Stimulated activated naive CD4-positive, alpha-beta T cell treated with Interleukin-2 at 50 U/mL for 16 hours (primary cell): ENCODE results near the gene CAMK2B.

ENCODE experiments used
- DNase-seq: peaks from one replicate; lab custom pipeline; 2025; lab: John Stamatoyannopoulos, UW

CAMK2B gene

DNA sequence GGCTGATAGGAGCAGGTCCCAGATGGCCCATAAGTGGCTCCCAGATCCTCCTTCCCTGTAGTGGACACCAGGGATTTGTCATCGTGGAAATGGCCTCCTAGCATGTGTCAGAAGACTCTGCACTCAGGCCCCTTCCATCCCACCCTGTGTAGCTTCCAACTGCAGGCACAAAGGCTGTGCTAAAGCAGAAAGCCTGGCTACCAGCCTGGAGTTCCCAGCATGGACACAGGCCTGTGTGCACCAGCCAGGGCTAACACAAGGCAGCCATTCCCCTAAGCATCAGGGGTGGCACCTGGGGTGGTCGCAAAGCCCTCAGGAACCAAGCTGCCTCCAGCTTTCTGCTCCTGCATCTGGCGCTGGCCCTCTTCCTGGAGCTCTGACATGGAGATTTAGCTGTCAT is 4.5 kb upstream of the CAMK2B start:
- no peak for DNase-seq

DNA sequence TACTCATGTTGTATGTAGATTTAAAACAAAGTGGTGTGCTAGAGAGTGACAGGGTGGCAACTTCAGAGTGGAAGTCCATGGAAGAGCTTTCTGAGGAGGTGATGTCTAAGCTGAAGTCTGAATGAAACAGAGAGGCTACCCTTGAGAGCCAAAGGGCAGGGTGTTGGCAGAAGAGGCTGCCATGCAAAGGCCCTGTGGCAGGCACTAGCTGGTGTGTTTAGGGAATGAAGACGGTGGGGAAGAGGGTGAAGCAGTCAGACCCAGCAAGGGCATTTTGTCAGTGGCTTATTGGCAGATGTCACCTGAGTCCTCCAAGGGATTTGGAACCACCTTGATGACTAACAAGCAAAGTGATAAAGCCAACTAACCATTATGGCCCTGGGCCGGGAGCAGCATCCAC is 3.7 kb upstream of the CAMK2B start:
- DNase-seq: no peak

DNA sequence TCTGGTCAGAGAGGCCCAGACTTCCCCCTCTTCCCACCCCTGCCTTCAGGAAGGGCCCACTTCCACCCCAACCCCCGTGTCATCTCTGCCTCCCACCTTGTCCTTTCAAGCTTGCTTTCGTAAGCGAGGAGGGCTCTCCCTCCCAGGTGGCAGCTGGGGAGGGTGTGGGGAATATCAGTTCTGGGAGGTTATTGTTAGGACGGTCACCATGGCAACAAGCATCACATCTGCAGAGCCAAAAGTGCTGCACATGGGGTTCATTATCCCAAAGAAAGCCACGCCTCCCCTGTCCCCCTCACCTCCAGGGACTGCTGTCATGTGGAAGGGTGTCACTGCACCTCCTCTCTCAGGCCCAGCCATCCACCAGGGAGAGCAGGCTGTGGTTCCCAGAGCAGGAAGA is 2.6 kb upstream of the CAMK2B start:
- DNase-seq: no peak

DNA sequence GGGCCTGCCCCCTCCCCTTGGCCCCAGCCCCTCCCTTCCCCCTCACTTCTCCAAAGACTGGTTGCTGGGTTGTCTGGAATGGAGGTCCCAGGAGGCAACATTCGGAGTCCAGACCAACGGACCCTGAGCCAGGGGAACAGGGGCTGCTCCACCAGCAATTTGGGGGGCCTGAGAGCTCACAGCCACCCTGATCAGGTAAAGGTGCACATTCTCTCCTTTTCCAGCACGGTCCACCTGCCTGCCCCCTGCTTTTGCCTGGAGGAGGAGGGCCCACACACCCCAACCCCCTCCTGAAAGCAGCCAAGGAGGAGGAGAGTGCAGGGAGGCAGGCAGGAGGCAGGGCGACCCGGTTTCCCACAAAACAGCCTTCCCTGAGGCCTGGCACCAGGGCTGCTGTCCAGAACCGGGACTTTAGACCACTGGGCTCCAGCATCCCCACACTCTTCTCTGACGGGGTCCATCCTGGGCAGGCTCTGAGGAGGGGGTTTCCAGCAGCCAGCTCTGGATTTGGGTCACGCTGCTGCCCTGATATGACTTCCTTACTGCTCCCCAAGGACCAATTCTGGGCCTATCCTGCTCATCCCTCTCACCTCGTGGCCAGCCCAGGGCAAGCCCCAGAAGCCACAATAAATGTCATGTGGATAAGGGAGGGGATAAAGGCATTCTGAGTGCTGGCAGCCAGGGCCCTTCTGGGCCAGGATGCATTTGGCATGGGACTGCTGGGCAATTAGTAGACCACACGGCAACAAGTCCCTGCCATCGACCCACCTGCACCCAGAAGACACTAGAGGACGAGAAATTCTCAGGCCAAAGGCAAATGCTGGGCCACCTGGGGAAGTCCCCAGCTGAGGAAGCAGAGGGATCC is 1.1 kb upstream of the CAMK2B start:
- DNase-seq: no peak

DNA sequence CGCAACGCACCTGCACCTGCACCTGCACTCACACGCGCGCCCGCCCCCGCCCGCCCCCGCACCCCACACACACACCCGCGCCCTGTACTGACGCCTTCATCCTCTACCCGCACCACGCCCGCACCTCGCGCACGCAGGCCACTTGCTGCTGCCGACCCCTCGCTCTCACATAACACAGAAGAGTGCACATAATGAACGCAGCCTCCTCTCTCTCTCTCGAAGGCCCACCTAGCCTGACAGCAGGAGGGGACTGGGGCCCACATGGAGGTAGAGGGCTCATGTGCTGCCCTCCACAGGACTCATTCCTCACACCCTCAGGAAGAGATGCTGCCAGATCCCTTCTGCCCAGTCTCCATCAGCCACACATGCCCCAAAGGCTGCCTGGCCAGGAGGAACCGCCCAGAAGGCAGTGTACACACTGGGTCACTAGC is 432 bp upstream of the CAMK2B start:
- no peak for DNase-seq

DNA sequence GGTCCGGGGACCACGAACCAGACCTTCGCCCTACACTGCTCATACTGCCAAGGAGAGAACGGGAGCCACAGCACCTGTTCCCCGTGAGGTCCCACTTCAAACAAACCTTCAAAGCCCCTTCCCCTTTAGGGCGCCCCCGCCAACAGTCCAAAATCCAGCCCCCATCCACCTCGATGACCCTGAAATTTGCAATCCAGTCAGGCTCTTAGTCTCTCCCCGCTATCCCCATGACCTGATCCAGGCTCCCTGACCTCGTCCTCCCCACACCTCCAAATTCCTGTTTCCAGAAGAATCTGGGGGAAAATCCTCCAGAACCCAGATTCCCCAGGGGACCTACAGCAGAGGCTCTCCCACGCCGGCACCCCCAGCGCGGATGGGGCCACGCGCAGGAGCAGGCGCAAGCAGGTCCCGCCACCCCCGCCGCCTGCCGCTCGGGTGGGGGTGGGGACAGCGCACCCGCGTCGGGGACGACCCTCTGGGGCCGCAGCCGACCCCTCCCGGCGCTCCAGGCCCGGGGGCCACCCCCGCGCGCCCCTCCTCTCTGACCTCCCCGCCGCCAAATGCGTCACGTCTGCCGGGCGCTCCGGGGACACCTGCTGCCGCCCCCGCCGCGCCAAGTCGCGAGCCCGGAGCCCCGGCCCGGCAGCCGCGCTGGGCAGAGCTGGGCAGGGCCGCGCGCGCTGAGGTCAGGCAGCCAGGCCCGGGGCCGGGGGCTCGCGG is 753 bp downstream of the CAMK2B start:
- no peak for DNase-seq

DNA sequence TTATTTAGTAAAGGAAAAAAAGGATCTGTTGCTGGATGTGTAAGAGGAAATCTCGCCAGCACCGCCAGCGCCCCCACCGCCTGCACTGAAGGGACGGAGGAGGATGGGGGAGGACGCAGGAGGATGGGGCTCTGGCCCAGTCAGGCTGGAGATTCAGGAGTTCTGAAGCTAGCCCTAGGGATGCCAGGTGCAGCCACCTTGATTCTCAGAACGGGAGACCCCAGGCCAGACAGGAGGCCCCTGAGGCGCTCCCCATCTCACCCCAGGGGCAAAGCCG is 1.3 kb downstream of the CAMK2B start:
- no peak for DNase-seq

DNA sequence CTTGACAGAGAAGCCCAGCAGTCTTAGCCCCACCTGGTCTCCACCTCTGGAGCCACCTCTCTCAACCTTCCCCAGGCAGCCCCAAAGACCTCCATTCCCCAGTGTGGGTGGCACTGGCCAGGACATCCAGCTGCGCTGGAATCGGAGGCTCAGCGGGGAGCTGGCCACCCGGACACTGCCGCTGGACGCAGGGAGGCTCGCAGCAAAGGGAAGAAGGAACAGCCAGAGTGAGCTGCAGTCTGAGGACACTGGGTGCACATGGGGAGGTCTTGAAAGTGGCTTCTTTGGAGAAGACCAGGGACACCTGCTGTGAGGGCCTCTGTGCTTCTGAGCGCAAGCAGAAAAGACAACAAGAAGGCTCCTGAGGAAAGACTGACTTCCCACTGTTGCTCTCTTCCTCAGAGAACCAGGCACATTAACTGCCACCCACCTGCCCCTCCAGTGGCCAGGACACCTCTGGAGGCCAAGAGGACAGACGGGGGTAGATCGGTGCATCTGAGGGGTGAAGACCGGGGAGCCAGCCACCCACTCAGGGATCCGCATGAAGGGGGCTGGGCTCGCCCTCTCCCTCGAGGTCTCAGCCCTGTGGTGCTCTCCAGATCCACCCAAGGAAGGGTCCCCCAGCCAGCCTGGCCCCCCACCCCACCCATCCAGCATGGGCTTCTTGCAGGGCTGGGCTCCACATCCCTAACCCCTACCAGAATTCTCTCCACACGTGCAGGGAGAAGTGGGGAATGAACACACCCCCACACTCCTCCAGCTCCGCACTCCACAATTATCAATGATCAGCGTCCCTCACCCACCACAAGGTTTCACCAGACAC is 1.8 kb downstream of the CAMK2B start:
- no peak for DNase-seq

DNA sequence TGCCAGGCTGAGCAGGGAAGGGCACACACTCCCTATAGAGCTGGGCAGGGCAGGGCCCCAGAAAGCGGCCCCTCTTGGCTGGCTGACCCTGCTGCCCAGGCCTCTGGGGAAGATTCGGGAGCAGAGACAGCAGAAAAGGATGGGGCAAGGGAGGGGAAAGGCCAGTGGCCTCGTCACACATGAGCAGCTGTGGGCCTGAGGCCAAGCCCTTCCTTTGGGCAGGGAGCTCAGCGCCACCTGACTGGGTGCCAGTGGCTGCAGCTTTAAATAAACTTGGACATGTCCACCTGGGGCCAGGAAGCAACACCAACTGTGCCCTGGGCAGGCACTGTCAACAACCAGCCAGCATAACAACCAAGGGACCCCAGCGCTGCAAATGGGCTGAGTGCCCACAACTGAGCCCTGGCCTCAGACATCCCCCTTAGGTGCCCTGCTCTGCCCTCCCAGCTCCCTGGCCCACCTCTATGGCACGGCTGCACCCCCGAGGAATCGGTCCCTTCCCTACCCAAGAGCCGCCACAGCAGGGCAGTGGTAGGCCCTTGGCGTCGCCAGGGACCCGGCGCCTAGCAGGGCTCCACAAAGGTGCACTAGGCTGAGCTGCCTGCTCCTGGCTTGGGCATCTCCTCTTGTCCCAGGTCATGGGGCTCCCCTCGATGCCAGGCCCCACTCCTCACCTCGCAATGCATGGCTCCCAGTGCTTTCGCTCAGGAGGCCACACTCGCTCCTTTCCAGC is 2.6 kb downstream of the CAMK2B start:
- no peak for DNase-seq

DNA sequence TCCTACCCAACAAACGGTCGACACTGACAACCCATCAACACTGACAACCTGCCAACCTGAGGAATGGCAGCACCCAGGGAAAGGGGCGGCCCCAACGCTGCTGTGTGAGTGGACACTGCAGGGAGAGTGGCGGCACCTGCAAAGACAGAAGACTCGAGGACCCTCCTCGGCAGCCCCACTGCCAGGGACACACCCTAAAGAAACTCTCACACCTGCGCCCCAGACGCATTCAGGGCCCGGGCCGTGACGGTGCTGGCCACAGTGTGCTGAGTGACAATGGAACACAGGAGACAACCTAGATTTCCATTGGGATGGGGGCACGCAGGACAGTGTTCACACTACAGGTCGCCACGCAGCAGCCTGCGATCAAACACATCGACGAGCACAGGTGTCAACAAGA is 3.6 kb downstream of the CAMK2B start:
- DNase-seq: no peak

DNA sequence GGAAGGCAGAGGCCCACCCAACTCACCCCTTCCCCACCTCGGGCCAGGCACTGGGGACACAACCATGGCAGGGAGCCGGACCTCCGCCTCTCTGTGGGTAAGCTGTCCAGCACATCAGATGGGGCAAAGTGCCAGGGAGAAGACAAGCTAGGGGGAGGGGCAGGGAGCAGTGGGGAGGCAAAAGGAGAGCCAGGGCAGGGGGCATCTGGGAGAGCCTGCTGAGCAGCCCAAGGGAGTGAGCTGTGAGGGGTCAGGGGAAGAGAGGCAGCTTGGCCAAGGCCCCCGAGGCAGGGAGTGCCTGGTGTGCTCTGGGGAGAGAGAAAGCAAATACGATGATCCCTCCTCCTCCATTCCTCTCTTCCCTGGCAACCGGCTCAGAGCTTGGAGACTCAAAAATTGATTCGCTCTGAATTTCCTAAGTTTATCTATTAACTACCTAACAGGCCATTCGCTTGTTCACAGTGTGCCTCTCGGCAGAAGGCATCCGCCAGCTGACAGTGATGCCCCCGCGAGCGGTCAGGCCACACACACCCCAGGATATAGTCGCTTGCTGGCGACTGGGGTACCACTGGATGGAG is 4.5 kb downstream of the CAMK2B start:
- DNase-seq: no peak

DNA sequence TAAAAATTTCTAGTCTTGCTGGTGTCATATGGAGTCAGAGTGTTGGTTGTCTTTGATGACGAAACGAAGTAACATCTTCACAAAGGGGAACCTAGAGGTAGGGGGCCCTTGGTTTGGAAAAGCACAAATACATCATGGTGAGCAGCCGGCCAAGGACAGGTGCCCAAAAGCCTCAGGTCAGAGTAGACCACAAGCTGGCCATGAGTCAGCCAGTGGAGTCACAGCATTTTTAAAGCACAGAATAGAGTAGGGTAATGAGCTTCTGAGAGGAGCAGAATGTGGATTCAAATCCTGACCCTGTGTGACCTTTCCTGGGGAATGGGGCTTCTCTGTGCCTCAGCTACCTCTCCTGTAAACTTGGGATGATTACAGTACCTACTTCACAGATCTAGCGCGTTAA is 5.3 kb downstream of the CAMK2B start:
- no peak for DNase-seq

DNA sequence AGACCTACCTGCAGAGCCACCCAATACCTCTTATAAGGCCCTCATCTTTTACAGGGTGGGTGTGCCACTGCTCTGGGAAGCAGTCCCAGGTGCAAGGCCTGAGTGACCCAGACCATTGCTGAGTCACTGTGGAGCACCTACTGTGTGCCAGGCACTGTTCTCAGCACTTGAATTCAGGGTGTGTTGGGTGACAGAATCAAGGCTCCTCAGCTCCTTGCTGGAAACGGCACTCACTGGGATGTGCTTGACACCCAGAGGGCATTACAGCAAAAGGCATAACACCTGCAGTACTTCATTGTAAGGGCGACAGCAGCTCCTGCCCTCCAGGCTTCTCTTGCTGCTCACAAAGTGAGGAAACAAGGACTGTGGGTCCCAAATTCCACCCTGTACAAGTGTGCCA is 7.1 kb downstream of the CAMK2B start:
- no peak for DNase-seq

DNA sequence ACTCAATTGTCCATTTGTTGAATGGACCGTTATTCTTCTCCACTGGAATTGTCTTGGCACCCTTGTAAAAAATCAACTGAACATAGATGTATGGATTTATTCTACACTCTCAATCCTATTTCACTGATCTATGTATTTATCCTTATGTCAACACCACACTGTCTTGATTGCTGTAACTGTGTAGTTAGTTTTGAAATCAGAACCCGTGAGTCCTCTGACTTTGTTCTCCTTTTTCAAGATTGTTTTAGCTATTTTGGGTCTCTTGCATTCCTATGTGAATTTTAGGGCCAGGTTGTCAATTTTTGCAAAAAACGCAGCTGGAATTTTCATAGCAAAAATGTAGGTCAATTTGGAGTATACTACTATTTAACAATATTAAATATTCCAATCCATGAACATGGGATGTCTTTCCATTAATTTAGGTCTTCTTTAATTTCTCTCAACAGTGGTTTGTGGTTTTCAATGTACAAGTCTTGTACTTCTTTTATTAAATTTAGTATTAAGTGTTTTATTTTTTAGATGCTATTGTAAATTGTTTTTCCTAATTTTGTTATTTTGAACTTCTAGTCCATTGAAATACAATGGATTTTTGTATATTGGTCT is 10.0 kb downstream of the CAMK2B start:
- DNase-seq: no peak

DNA sequence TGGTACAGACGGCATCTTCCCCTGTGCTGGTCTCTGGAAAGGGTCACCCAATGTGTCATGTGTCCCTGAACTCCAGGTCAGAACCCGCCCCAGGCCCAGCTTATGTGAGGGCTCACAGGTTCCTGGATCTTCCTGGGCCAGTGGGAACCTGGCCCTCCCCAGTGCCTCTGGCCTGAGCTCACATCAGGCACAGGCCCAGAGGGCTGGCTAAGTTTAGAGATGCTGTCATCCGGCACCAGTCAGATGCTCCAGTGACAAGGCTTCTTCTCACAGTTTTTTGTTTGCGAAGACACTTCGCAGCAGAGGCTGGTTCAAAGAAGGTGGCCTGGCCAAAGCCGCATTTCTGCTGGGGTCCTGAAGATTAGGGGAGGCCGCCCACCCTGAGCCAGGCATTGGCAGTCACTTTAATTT is 11.8 kb downstream of the CAMK2B start:
- DNase-seq: no peak

DNA sequence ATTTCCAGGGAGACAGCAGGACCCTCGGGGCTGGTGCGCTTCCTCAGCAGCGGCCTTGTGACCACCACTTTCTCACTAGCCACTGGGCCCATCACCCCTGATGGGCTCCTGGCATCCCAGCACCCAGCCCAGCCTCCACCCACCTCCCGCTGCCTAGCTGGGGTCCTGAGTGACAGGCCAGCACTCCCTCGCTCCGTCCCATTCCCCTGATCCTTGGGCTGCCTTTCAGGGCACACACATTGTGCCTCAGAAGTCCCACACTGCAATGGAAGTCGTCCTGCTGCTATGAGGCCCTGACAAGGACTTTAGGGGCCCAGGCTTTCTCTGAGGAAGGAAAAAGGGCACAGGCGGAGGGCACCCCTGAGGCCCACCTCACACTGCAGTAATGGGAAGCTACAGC is 12.4 kb downstream of the CAMK2B start:
- DNase-seq: no peak

DNA sequence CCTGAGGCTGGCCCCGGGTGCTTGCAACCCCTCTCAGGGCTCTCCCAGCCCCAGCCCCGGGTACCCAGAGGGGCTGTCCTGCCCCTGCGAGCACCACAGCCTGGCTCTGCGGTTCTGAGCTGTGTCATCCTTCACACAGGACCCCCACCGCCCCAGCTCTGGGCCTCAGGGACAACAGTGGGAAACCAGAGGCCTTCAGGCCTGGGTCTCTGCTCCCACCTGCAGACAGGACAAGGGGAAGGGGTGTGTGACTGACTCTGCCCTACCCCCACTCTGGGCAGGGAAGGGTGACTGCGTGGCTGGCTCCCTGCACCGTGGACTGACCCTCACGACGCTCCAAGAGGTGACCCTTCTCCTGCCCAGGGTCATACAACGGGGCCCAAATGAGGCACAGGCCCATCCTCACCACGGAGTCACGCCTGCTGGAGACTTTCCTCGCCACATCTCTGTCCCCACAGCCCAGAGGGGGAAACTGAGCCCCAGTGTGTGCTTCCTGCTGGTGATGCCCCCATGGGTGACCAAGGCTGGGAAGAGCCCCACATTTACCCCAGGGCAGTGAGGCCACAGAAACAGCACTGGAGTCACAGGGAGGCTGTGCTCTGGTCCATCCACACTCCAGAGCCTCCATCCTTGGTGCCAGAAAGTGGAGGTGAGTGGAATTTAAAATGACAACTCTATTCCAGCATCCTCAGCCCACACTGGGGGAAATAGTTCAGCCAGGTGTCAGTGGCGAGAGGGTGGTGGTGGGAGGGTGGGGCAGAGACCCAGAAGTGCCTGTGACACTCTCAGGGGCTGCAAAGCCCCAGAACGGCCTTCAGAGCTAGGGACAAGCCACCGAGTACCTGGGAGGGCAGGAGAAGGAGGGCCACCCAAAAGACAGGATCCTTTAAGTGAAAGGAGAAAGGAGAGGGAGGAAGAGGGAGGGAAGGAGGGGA is 13.6 kb downstream of the CAMK2B start:
- DNase-seq: no peak

DNA sequence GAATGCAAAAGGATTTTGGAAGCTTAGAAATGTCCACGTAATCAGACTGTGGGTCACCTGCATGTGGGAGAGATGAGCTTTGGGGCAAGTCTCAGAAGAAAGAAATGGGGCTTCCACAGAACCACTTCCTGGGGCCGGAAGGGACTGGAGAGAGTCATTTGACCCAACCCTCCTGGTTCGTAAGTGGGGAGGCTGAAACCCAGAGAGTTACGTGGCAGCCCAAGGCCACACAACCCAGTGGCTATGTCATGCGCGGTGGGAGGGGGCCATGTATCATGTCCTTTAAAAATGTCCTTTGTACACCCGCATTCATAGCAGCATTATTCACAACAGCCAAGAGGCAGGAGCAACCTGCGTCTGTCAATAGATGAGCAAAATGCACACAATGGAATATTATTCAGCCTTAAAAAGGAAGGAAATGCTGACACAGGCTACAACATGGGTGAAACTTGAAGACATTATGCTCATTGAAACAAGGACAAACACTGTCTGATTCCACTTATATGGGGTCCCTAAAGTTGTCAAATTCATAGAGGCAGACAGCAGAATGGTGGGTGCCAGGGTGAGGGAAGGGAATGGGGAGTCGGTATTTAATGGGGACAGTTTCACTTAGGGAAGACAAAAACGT is 15.1 kb downstream of the CAMK2B start:
- DNase-seq: no peak

DNA sequence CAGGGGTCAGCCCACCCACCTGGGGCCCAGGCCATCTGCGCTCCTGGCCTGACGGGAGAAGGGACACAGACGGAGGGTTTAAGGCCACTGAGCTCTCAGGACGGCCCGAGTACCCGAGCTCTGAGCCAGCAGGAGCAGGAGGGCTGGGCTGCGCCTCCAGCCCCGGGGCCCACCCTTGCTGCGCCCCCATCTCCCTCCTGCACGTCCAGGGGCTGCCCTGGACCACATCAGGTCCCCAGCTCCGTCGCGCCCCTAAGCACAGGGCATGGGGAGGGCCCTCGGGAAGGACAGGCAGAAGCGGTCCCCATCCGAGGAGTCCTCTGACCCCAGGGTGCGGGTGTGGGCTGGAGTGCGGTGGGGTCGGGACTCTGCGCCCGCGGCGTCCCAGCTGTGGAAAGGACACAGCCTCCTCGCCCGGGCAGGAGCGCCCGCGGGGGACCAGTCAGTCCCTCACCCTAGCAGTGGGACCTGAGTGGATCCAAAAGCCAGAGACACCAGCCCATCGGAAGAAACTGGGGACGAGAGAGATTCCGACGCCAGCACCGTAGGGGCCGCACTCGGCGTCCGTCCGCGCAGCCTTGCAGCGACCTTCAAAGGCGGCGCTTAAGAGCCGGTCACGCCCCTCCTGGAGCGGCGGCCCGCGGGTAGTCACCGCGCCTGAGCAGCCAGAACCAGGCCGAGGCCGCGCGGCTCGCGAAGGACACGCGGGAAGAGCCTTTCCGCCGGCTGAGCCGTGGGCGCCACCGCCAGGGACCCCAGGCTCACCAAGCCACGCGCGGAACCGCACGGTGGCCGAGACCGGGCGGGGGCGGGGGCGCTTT is 15.9 kb downstream of the CAMK2B start:
- peak; percentile 17 for DNase-seq
